GM21447 (cell line): ENCODE data around the gene INTS6.
A peak's percentile ranks its signal among the peaks of the same experiment; 100 is the strongest.

Experiments
- ATAC-seq: cut with Tn5 transposase; IDR thresholded peaks from one replicate; pipeline ENCODE4 v1.9.1; 2021; ENCODE audit not compliant: unreplicated experiment

Gene INTS6, protein sequence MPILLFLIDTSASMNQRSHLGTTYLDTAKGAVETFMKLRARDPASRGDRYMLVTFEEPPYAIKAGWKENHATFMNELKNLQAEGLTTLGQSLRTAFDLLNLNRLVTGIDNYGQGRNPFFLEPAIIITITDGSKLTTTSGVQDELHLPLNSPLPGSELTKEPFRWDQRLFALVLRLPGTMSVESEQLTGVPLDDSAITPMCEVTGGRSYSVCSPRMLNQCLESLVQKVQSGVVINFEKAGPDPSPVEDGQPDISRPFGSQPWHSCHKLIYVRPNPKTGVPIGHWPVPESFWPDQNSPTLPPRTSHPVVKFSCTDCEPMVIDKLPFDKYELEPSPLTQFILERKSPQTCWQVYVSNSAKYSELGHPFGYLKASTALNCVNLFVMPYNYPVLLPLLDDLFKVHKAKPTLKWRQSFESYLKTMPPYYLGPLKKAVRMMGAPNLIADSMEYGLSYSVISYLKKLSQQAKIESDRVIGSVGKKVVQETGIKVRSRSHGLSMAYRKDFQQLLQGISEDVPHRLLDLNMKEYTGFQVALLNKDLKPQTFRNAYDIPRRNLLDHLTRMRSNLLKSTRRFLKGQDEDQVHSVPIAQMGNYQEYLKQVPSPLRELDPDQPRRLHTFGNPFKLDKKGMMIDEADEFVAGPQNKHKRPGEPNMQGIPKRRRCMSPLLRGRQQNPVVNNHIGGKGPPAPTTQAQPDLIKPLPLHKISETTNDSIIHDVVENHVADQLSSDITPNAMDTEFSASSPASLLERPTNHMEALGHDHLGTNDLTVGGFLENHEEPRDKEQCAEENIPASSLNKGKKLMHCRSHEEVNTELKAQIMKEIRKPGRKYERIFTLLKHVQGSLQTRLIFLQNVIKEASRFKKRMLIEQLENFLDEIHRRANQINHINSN

DNA sequence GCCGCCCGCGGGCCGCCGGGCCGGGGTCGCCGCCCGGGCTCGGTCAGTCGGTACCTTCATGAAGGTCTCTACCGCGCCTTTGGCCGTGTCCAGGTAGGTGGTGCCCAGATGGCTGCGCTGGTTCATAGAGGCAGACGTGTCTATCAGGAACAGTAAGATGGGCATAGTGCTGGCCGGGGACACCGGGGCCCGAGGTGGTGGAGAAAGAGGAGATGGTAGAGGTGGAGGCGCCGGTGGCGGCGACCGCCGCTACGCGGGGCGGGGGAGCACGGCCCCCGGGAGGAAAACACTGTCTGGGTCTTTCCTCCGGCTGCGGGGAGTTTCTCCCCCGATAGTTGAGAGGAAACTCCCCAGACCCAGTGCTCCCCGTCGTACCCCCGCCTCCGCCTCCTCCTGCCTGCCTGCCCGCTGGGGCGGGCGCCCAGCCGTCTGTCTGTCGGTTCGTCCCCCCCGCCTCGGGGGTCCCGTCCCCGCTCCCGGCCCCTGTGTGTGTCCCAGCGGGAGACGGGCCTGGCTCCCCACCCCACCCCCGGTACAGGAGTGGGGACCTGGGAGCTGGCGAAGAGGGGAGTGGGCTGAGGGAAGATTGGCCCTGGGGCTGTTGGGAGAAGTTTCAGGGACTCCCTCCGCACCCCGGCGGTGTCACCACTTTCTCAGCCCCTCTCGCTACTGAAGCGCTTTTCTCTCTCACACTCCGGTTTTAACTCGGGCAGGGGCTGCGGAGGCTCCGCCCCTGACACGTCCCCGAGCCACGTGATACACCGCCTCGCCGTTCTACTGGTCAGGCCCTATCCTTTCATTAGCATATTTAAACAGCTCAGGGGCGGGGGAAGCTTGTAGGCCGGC, at the start of gene INTS6:
Gene INTS6 (minus strand): TSS at position 676 of the 846 bp plus-strand sequence. CDS start 511 bp downstream, at position 165.
- peak; percentile 72 for ATAC-seq

DNA sequence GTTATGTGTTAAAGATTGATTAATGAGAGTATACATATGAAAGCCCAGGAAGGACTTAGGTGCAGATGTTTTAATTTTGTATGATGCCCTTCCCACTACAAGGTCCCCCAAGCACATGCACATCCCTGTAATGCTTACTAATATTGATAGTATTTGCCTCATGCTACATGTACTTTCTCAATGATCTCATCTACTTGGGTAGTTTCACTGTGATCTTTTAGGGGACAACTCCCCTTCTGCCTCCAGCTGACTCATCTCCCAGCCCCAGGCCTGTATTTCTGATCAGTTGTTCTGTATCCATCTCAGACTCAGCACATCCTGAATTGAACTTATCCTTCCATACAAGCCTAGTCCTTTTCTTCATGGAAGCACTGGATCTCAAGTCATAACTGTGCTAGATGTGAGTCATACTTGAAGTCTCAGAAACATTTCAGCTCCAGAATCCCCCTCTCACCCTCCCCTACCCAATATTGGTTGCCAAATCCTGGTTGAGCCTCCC, 49.4 kb upstream of the INTS6 start:
- peak; percentile 95 for ATAC-seq

DNA sequence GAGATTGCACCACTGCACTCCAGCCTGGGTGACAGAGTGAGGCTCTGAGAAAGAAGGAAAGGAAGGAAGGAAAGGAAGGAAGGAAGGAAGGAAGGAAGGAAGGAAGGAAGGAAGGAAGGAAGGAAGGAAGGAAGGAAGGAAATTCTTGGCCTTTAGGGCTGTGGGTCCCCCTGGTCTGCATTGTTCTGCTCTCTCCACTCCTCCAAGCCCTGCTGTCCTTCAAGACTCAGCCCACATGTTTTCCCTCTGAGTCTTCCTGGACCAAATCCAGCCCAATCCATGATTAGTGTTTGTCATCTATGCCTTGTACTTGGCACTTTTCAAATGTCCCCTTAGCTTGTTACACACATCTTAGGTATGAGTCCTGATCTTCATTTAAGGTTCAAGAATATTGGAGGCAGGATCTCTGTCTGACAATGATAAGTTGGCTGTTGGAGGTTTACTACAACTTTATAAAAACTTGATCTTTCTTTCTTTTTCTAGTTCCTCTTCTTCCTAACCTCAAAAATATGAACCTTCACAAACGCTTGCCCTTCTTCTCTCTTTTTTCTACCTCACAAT, 48.8 kb upstream of the INTS6 start:
- peak; percentile 26 for ATAC-seq

DNA sequence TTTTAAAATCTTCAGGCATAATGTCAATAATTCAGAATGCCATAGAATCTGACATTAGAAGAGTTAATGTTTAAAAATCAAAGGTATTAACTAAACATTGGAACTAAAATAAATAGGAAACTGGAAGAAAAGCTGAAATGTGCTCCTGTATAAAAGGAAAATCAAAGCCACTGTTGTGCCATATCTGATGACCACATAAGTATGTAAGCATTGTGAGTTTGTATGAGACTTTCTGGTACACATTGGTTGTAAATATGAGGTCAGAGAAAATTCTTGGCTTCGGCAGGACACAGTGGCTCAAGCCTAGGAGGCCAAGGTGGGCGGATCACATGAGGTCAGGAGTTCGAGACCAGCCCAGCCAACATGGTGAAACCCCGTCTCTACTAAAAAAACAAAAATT, 48.3 kb upstream of the INTS6 start:
- ATAC-seq, result no peak

DNA sequence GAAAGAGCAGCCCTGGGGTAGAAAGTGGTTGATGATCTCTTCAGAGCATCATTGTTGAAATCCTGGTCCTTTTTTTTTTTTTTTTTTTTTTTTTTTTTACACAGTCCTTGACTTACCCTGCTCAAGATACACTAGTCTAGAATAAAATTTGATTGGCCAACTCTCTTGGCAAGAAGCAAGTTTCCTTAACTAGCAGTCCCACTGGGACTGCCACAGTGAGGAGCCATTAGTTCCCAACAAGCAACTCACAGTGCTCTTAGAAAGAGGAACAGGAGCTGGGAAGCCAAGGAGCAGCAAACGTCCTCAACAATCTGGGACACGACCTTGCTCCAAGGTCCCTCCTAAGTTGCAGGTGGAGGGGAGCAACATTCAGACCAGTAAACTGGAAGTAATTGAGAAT, 47.9 kb upstream of the INTS6 start:
- ATAC-seq, result no peak

DNA sequence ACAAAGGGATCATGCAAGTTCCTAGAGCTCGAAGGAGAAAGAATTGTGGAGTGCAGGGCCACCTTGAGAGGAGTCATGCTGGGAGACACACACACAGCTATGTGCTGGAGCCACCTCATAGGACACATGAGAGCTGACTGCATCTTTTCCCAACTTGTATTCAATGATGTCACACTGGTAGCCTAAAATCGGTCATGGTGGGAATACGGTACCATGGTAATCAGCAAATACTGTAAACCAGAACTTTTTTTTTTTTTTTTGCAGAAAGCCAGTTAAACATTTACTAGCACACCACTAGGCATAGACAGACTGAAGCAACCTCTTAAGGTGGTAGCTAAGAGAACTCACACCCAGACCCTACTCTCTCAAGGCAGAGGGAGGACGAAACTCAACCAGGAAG, 47.0 kb upstream of the INTS6 start:
- no peak for ATAC-seq

DNA sequence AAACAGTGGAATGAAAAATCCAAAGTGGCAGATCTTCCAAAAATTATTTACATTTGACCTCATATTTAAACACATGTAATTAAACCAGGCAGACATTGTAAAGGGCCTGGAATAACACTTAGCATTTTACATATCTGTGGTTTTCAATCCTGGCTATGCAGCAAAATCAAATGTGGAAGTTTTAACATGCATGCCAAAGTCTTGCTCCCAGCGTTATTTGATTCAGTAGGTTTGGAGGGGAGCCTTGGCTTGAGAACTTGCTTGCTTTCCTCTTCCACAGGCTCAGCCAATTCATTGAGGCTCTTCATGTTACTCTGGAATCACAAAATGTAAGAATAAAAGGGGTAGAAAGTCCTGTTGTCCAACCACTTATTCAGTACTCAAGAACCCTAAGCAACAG, 42.5 kb upstream of the INTS6 start:
- ATAC-seq, result no peak

DNA sequence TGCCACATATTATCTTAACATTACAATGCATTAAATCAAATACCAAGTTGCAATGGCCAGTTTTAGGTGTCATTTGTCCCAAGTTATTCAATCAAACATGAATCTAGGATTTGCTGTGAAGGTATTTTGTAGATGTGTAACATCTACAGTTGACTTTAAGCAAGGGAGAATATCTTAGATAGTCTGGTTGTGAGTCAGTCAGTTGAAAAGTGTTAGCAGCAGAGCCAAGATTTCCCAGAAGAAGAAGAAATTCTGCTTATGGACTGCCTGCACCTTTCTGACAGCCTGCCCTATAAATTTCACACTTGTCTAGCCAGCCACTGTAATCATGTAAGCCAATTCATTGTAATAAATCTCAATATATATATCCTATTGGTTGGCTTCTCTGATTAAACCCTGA, 41.3 kb upstream of the INTS6 start:
- no peak for ATAC-seq

DNA sequence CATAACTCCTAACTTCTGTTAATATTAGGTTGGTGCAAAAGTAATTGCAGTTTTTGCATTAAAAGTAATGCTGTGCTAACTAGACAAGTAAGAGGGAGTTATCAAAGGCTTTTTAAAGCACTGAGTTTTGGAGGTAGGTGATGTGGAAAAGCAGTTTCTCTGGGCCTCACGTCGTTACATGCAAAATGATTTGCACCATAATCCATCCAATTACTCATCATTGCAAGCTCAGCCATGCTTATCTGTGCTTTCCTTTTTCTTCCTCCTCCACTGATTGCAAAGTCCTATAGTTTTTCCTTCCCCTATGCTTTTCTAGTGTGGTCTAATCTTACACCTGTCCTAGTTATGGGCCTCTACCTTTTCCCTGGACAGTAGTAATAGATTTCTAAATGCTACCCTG, 35.4 kb upstream of the INTS6 start:
- no peak for ATAC-seq

DNA sequence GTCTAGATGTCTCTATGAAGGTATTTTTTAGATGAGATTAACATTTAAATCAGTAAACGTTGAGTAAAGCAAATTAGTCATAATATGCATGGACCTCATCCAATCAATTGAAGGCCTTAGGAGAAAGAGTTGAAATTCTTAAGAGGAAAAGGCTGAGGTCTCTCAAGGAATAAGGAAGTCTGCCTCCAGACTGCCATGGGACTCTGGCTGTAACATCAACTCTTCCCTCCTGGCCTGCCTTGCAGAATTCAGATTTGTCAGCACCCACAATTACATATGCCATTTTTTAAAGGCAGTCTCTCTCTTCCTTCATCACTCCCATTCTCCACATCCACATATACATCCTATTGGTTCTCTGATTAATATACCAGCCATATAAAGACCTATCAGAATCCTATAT, 28.8 kb upstream of the INTS6 start:
- no peak for ATAC-seq

DNA sequence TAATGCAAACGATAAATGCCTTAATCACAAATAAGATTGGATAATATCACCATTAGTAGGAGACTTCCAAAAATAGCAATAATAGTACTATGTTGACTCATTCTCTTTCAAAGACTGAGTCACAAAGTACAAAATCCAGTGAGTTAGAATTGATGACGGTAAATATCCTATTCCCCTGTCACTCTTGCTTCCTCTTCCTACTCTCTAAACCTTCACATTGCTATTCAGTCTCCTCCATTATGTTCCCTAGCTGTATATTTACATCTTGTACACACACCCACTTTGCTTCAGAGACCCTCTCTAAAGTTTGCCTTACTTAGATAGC, 26.3 kb upstream of the INTS6 start:
- no peak for ATAC-seq

DNA sequence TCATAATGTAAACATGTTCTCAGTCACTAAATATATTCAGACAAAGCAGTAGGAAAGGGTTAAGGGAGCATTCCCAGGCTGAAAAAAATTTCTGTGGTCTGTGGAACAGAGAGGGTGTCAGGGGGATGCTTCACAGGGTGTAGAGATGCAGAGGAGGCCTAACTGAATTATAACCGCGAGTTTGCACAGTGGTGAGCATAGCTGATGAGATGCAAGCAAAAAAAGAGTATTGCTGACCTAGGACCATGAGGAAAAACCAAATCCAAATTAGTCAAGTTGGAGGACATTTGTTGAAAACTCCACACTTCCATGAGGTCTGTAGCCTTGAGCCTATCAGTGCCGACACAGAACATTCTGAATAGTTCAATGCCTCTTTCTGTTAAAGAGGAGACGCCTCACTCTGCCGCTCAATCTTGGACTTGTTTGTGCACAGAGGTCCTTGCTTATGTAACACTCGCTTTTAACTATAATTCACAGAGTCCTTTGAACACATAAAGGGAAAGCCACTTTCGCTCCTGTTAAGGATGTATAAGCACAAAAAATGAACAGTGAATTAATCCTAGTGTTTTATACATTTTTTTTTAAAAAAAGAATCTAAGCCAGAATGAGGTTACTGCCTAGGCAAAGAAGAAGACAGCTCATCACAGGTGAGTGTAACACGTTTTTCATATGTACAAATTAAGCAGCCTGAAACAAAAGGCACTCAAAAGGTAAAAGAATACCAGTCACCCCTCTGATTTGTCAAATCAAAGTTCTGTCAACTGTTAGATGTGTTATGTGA, 25.8 kb upstream of the INTS6 start:
- ATAC-seq, result no peak

DNA sequence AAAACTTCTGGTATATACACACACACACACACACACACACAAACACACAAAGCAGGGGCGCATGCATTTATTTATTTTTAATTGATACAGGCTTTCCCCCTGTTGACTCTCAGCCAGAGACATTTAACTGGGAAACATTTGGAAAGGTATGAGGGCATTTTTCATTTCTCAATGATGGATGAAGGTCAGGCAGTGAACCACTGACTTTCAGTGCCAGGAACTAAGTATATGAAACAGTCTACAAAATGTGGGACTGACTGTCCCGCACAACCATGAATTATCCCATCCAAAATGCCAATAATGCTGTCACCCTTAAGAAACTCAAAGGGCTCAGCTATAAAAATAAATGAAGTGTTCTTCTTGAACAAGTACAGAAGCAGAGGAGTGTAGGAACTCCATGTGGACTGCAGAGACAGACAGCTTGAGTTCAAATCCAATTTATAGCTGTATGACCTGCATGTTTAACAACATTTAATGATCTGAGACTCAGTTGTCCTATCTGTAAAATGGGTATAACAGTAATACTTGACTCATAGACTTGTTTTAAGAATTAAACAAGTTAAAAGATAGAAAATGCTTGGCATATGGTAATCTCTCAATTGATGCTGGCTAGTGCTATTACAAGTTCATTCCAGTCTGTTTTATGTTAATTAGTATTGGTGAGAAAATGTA, 25.0 kb upstream of the INTS6 start:
- no peak for ATAC-seq

DNA sequence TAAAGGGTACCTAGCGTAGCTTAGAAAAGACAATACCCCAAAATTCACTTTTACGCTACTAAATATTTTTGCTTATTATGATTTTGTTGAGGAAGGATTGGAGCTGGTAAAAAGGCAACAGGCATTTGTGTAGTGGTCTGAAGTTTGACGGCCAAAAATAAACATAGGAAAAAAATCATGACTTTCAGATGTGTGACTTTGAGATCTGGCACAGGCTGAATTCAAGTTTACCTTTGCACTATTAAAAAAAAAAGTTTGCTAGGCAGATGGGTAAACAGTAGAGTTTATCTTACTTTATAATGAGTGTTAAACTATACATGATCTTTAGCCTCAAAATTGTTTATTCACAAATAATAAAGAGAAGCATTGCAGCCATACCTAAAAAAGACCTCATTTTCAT, 24.3 kb upstream of the INTS6 start:
- ATAC-seq, result no peak

DNA sequence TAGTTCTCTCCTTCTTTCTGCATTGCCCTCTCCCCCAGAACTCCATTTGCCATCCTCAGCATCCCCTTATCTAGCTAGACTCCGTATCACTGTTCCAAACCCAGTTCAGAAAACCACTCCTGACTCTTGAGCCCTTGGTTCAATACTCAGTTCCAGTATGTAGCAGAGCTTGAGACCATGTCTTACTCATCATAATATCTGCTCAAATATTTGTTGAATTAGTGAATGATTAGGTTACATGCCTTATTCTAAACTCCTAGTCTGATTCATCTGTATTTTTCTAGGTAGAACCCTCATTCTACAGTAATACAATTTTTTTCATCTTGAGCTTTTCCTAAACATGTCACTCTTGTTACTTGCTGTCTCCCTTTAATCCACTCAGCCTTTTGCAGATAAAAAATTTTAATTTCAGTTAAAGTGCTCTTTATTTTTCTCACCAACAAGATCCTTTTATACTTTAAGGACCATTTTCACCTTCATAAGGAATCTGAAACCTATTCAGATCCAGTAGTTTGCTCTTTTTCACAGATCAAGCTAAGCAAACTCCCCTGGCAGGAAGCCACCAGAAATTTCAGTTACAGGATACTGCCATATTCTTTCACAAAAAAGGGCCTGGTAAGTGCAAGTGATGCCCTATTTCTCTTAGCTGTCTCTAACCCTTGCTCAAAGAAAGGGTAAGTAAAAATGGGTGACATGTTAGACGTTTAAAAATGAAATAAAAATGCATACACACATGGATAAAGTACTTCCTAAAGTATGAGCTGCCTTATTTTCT, 23.1 kb upstream of the INTS6 start:
- no peak for ATAC-seq

DNA sequence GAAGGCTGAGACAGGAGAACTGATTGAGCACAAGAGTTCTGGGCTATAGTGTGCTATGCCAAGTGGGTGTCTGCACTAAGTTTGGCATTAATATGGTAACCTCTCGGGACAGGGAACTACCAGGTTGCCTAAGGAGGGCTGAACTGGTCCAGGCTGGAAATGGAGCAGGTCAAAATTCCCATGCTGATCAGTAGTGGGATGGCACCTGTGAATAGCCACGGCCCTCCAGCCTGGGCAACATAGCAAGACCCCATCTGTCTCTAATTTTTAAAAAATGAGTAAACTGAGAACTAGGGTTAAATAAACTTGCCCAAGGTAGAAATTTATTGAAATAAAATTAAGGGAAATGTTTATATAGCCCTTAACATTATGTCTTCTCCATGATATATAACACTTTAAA, 17.0 kb upstream of the INTS6 start:
- ATAC-seq, result no peak

DNA sequence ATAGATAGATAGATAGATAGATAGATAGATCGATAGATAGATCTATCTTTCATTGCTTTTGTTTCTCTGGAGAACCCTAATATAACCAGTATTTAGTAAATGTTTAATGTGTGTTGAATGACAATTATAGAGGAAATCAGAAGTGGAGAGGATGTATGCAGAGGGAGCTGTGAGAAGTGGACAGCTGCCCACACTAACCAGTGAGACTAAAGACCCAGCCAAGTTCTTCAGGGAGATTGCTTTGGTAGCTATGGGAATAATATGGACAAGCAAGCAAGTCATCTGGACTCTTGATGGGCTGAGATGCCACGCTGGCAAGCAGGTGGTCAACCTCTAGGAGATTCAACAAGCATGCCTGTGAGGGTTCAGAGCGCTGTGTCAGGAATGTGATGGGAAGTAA, 14.9 kb upstream of the INTS6 start:
- no peak for ATAC-seq

DNA sequence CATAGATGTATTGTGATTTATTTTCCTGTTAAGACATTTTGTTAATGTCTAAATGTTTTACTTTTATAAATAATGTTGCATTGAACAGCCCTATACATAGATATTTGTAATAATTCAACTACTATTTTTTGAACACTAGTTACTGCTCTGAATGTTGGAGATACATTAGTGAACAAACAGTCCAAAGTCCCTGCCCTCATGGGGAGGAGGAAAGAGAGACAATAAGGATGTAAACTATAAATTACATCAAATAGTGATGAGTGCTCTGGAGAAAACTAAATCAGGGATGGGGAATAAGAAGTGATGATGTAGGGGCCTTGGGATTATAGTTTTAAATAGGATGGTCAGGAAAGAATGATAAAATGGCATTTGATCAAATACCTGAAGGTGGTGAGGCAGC, 12.3 kb upstream of the INTS6 start:
- ATAC-seq, result no peak
